GM19193 (cell line): Measurements from ENCODE around the gene ZNF284.

ENCODE experiments used
- POLR2A ChIP-seq: IDR thresholded peaks from 4 replicates; pipeline ENCODE4 v1.6.1; 2011; ENCODE audit not compliant: insufficient read depth, insufficient read length; ENCODE audit errors: extremely low read depth

Gene ZNF284

DNA sequence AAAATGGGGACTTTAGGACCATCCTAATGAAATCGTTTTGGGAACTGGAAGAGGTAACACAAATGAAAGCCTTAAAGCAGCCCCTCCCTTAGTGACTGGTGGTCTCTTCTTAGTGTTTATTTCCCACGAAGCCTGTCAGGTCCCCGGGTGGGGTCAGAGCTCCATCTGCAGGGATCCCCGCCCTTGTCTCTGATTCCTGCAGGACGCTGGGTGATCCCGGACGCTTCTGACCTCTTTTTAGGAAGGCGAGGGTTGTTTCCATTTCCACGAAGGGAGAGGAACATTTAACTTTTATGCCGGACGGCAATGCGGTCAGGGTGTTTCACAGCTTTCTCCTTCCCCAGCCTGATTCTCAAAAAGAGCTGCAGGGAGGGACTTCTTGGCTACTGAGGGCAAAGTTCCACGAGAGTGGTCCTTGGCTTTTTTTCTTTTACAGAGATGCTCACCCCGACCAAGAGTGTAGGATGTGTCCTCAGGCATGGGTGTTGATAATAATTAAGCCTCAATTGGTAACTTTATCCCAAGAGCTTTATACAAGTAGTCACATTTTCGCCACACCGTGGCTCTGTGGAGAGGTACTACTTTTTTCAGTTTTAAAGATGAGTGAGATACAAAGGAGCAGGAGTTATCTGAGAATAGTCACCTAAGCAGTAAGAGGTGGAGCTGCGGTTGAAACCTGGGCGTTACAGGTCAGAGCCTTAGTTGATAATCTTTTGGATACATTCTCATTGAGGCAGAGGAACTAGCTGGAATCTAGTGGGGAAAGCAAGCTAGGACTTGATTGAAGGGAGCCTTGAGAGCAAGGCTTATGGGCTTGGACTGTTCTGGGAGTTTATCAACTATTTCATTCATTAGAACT, 813 bp downstream of the ZNF284 start:
- no peak for TF ChIP-seq POLR2A

GRCh38 chr19:44076325-44076724, 4.4 kb downstream of the ZNF284 start:
- TF ChIP-seq POLR2A: no peak

DNA sequence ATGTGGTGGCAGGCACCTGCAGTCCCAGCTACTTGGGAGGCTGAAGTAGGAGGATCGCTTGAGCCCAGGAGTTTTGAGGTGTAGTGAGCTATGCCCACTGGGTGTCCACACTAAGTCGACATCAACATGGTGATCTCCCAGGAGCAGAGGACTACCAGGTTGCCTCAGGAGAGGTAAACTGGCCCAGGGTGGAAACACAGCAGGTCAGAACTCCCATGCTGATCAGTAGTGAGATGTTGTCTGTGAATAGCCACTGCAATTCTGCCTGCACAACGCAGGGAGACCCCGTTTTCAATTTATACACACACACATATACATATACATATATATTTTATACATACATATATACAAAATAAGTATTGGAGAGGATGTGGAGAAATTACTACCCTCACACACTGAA, 20.1 kb downstream of the ZNF284 start:
- no peak for TF ChIP-seq POLR2A

GRCh38 chr19:44093931-44094765, 22.2 kb downstream of the ZNF284 start, which contains the start of gene ZNF224:
ZNF224 (plus strand) TSS chr19:44094361; CDS start chr19:44097874, 3,513 bp downstream.
- TF ChIP-seq POLR2A: peak; percentile 52

- no peak for TF ChIP-seq POLR2A
These were observed 35.8 kb downstream of the ZNF284 start for GRCh38 chr19:44107751-44108150.

GRCh38 chr19:44109458-44109857, 37.5 kb downstream of the ZNF284 start:
- no peak for TF ChIP-seq POLR2A

DNA sequence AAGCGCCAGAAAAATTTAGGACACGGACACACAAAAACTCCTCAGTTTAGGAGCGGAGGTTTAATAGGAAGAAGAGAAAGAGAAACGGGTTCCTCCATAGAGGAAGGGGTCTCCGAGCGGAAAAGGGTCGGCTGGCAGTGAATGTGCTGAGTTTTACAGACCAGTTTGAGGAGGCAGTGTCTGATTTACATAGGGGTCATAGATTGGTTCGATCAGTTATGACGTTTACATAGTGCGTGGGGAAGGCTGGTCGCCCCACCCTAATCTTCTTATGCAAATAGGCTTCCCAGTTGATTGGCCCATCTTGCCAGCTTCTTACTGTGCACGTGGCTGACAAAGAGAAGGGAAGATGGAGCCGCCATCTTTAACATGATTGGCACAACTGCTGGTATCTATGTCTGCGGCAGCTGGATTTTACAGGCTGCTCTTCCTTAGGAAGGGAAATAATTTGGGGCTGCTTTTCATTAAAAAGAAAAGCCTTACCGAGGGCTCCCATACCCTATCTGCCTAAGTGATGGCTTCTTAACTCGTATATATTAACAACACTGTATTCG, 40.0 kb downstream of the ZNF284 start:
- TF ChIP-seq POLR2A: no peak

DNA sequence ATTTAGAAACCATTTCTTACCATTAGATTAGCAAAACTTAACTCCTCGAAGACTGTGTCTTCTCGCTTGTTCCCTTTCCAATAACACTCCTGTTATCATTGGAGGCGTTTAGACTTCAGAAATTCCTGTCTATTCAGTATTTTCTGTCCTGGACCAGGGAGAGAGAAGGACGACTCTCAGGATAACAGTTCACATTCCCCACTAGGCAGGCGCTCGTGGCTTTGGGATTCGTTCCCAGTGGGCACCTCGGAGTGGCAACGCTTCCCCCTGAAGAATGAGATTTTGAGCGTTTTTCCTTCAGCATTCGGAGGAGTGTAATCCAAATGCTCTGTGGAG, 40.8 kb downstream of the ZNF284 start:
- TF ChIP-seq POLR2A: no peak

DNA sequence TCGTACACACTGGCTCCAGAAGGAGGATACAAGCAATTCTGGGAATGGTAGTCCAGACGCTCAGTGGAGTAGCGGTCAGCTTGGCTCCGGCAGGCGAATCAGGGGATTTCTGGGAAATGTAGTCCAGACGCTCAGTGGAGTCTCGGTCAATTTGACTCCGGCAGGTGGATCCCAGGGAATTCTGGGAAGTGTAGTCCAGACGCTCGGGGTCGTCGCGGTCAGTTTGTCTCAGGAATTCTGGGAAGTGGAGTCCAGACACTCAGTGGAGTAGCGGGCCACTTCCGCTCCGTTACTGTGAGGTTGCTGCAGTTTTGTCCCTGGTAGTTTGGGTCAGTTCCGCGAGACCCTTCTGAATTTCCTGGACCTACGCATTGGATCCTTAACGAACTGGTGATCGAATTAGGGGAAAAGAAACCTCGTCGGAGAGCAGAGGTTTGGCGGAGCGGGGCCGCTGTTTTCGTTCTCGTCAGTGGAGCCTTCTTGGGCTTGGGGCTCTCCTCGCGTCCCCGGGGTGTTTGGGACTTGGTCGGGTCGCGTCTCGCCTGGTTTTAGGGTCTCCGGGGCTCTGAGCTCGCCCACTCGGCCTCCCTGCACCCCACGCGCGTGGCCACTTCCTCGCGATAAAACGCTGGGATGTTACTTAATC, 41.3 kb downstream of the ZNF284 start, which contains the start of gene ZNF225:
ZNF225 (plus strand) TSS at position 262 of the 646 bp plus-strand sequence. CDS start 2,429 bp downstream, outside the sequence.
- TF ChIP-seq POLR2A: peak; percentile 68

- TF ChIP-seq POLR2A: no peak
These were observed 41.9 kb downstream of the ZNF284 start for GRCh38 chr19:44113784-44114390.

DNA sequence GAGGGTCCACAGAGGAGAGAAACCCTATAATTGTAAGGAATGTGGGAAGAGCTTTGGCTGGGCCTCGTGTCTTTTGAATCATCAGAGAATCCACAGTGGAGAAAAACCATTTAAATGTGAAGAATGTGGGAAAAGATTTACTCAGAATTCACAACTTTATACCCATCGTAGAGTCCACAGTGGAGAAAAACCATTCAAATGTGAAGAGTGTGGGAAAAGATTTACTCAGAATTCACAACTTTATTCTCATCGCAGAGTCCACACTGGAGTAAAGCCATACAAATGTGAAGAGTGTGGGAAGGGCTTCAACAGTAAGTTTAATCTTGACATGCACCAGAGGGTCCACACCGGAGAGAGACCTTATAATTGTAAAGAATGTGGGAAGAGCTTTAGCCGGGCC, 60.0 kb downstream of the ZNF284 start:
- no peak for TF ChIP-seq POLR2A
